Upper lobe of left lung (tissue), 6 donors: ENCODE data around the gene MAGEC1. TPM values are rescaled to one million over a fixed set of nuclear protein-coding genes. Genes with fewer than 3 reads are reported as not detected.

ENCODE experiments used
- ATAC-seq, 2 donors: fragments of 200-7000 bp; cut with Tn5 transposase; one replicate each; pipeline ENCODE4 v1.9.1; 2022; ENCODE audit warnings: mild to moderate bottlenecking in 2 of 2, moderate library complexity in 2 of 2; ENCODE audit not compliant: low FRiP score in 2 of 2
- DNase-seq, 2 donors: peaks; one replicate each; pipeline ENCODE4 v3.0.0-alpha.2; 2019 to 2020
- H3K27ac ChIP-seq, 4 donors: fragments of 200-600 bp; sonication (generic); one replicate each; pipeline ENCODE4 v1.5.1; 2016 to 2019
- H3K27me3 ChIP-seq, 4 donors: fragments of 200-600 bp; sonication (generic); one replicate each; pipeline ENCODE4 v1.5.1; 2017 to 2019
- H3K36me3 ChIP-seq, 4 donors: fragments of 200-600 bp; sonication (generic); one replicate each; pipeline ENCODE4 v1.5.1; 2016 to 2019
- H3K4me1 ChIP-seq, 4 donors: fragments of 200-600 bp; sonication (generic); one replicate each; pipeline ENCODE4 v1.5.1; 2018 to 2019
- H3K4me3 ChIP-seq, 4 donors: fragments of 200-600 bp; sonication (generic); one replicate each; pipeline ENCODE4 v1.5.1; 2017 to 2019; ENCODE audit warnings: mild to moderate bottlenecking in 2 of 4, moderate library complexity in 1 of 4
- H3K9me3 ChIP-seq, 4 donors: fragments of 200-600 bp; sonication (generic); one replicate each; pipeline ENCODE4 v1.5.1; 2018 to 2019
- CTCF ChIP-seq, 6 experiments: fragments of 450-650 bp in 4 of 6; fragments of 200-600 bp in 2 of 6; sonication (generic) in 2 of 6; IDR thresholded peaks; one replicate each; pipeline ENCODE4 v1.5.1; 2016 to 2019; ENCODE audit warnings: antibody characterized with exemption in 6 of 6
- EP300 ChIP-seq, 4 donors: sonication (generic); formaldehyde crosslinking; IDR thresholded peaks; one replicate each; pipeline ENCODE4 v1.5.1; 2017; ENCODE audit warnings: antibody characterized with exemption in 4 of 4, control low read depth in 2 of 4
- POLR2A ChIP-seq, 4 donors: fragments of 450-650 bp; IDR thresholded peaks; one replicate each; pipeline ENCODE4 v1.5.1; 2016 to 2017; ENCODE audit warnings: antibody characterized with exemption in 4 of 4, mild to moderate bottlenecking in 2 of 4
- POLR2AphosphoS5 ChIP-seq, 2 donors: sonication (generic); formaldehyde crosslinking; IDR thresholded peaks; one replicate each; pipeline ENCODE4 v1.5.1; 2017; ENCODE audit warnings: antibody characterized with exemption in 2 of 2
- WGBS, 2 donors: methylation state at CpG; one replicate each; pipeline ENCODE4 v1.1.5; 2017 to 2018; 5-methylcytosine and 5-hydroxymethylcytosine counted together
- total RNA-seq, 6 donors: library from RNA; depleted of rRNA in 4 of 6; stranded (reverse); fragments of >200 nt in 4 of 6; gene quantifications; one replicate each; pipeline versions ENCODE4 v1.1.0 to v1.2.1, GENCODE V29; 2016 to 2021
- donor health status: DM: no; HTN: no; CAD: no; lungs with moderate emphysema.
- donor health status: DM: no; HTN: yes; CAD: no; lungs with severe emphysema.

Gene MAGEC1
- total RNA-seq, 6 donors from 2014 or later, result 0.17 TPM; not detected in 5

DNA sequence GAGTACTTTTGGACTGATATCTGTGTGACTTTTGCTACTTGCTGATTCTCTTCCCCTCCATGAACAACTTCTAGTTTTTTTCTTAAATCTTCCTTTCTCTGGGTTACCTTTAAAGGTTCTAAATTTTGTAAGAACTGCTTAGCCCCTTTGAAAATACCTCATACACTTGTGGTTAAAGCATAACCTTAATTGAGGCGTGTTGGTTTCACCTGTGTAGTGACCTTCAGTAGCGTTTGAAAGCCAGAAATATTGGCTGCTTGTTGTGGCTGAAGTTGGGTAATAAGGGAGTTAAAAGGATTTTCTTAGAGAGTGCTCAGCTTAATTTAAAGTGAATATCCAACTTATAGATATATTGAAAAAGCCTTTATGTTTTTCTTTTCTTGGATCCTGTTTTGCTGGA, 32.0 kb downstream of the MAGEC1 start:
- H3K4me1 ChIP-seq, result no peaks in the 10 kb centered on the region
- no peaks in the 10 kb centered on the region for H3K36me3 ChIP-seq
- H3K27me3 ChIP-seq, result no peaks in the 10 kb centered on the region
- H3K4me3 ChIP-seq, result no peak overlapping the region
- H3K27ac ChIP-seq, result no peak overlapping the region
- TF ChIP-seq CTCF (IDR thresholded peaks at IDR 0.05), result no peak
- TF ChIP-seq EP300 (IDR thresholded peaks at IDR 0.05), result no peak
- TF ChIP-seq POLR2A (IDR thresholded peaks at IDR 0.05), result no peak
- no peak for TF ChIP-seq POLR2AphosphoS5 (IDR thresholded peaks at IDR 0.05)
- ATAC-seq (no peak), DNase-seq (no peak)
- WGBS, 2 donors, result 72 to 73% methylated on average over 2 of the region's 2 CpGs
- H3K9me3 ChIP-seq, result no peaks in the 10 kb centered on the region

DNA sequence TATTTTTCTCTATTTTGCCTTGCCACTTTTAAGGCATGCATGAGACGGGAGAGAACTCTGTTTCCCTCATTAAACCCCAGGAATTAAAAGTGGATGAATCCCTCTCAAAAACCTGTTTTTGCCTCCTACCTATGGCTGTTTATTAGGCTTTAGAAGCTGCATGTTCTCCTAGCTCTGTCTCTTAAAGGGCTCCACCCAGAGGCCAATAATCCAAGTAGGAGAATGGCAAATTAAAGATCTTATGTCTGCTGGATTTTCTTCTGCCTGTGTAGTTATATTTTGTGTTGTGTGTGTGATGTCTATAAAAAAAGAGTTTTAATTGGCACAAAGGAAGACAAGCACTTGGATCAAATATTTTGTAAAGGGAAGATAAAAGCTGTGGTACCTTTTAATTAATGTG, 32.4 kb downstream of the MAGEC1 start:
- no peak overlapping the region for H3K27ac ChIP-seq
- H3K4me3 ChIP-seq, result no peak overlapping the region
- DNase-seq (no peak), ATAC-seq (no peak)
- no peak for TF ChIP-seq CTCF (IDR thresholded peaks at IDR 0.05)
- H3K9me3 ChIP-seq, result no peaks in the 10 kb centered on the region
- no peaks in the 10 kb centered on the region for H3K4me1 ChIP-seq
- WGBS, 2 donors, result 61 to 88% methylated on average over 1 of the region's 1 CpG
- no peaks in the 10 kb centered on the region for H3K27me3 ChIP-seq
- no peaks in the 10 kb centered on the region for H3K36me3 ChIP-seq

DNA sequence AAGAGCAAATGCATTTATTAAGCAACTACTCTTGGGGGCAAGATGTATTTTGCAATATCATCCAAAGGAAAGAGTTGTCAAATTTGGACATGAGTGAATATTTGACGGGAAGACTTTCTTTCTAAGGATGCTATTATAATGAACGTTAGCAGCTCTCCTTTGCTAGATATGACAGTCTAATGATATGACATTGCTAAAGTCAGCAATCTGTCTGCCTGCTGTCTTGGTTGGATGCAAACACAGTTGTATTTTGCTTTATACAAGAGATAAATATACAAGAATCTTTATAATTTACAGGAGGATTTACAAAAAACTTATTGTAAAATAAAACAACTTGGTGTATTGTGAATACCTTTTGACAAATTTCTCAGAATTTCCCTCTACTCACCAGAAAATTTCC, 37.5 kb downstream of the MAGEC1 start:
- Histone ChIP-seq H3K4me1 (no peaks in the 10 kb centered on the region), H3K4me3 (no peak overlapping the region), H3K27ac (no peak overlapping the region), H3K36me3 (no peaks in the 10 kb centered on the region), H3K27me3 (no peaks in the 10 kb centered on the region), H3K9me3 (no peaks in the 10 kb centered on the region)
- DNase-seq (no peak), ATAC-seq (no peak)
- 81 to 91% methylated on average over 2 of the region's 2 CpGs for WGBS, 2 donors
- TF ChIP-seq CTCF (IDR thresholded peaks at IDR 0.05) (no peak), EP300 (IDR thresholded peaks at IDR 0.05) (no peak), POLR2A (IDR thresholded peaks at IDR 0.05) (no peak), POLR2AphosphoS5 (IDR thresholded peaks at IDR 0.05) (no peak)

DNA sequence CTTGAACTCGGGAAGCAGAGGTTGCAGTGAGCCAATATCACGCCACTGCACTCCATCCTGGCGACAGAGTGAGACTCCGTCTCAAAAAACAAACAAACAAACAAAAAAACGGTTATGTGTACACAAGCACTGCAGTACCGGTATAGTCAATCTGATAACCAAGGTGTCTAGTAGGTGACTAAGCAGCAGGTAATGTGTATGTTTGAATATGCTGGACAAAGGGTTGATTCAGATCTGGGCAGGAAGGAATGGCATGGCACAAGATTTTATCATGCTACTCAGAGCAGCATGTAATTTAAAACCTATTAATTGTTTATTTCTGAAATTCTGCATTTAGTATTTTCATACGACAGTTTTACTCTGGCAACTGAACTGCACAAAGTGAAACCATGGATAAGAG, 41.7 kb downstream of the MAGEC1 start:
- TF ChIP-seq POLR2AphosphoS5 (IDR thresholded peaks at IDR 0.05), result no peak
- no peak for TF ChIP-seq EP300 (IDR thresholded peaks at IDR 0.05)
- no peak for TF ChIP-seq CTCF (IDR thresholded peaks at IDR 0.05)
- TF ChIP-seq POLR2A (IDR thresholded peaks at IDR 0.05), result no peak
- Histone ChIP-seq H3K4me3 (no peak overlapping the region), H3K36me3 (no peaks in the 10 kb centered on the region), H3K27me3 (no peaks in the 10 kb centered on the region), H3K9me3 (no peaks in the 10 kb centered on the region), H3K4me1 (no peaks in the 10 kb centered on the region), H3K27ac (no peak overlapping the region)
- no peak for ATAC-seq
- DNase-seq, result no peak
- WGBS, 2 donors, result 60 to 67% methylated on average over 5 to 7 of the region's 7 CpGs

DNA sequence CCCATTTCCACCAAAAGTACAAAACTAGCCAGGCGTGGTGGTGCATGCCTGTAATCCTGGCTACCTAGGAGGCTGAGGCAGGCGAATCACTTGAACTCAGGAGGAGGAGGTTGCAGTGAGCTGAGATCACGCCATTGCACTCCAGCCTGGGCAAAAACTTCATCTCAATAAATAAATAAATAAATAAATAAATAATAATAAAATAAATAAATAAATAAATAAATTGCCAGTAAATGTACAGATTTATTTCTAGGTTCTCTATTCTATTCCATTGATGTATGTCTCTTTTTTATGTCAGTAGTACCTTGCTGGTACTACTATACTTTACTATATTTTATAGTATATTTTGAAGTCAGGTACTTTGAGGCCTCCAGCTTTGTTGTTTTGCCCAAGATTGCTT, 43.7 kb downstream of the MAGEC1 start:
- Histone ChIP-seq H3K36me3 (no peaks in the 10 kb centered on the region), H3K27ac (no peak overlapping the region), H3K4me3 (no peak overlapping the region), H3K4me1 (no peaks in the 10 kb centered on the region), H3K27me3 (no peaks in the 10 kb centered on the region), H3K9me3 (no peaks in the 10 kb centered on the region)
- no peak for ATAC-seq
- WGBS, 2 donors, result 68 to 87% methylated on average over 3 of the region's 3 CpGs
- TF ChIP-seq EP300 (IDR thresholded peaks at IDR 0.05) (no peak), CTCF (IDR thresholded peaks at IDR 0.05) (no peak), POLR2AphosphoS5 (IDR thresholded peaks at IDR 0.05) (no peak), POLR2A (IDR thresholded peaks at IDR 0.05) (no peak)
- DNase-seq, result no peak
